RWPE2 (cell line): Measurements from ENCODE around the gene PCBP3.

Experiments
- ATAC-seq: fragments of 200-7000 bp; cut with Tn5 transposase; 3 replicates; pipeline ENCODE4 v1.9.1; 2021; ENCODE audit warnings: low read depth
- DNase-seq: peaks from one replicate; pipeline ENCODE4 v3.0.0-alpha.2; 2020; ENCODE audit warnings: low spot score
- H3K27ac ChIP-seq: fragments of 450-650 bp; 2 replicates; pipeline ENCODE4 v1.5.1; 2017; ENCODE audit warnings: mild to moderate bottlenecking; ENCODE audit not compliant: poor library complexity, severe bottlenecking
- H3K27me3 ChIP-seq: fragments of 250-450 bp; sonication (Bioruptor Pico); 2 replicates; pipeline ENCODE4 v1.5.1; 2021; ENCODE audit warnings: mild to moderate bottlenecking, moderate library complexity; ENCODE audit not compliant: insufficient read depth, poor library complexity, severe bottlenecking
- H3K36me3 ChIP-seq: fragments of 250-450 bp; sonication (Bioruptor Pico); 2 replicates; pipeline ENCODE4 v1.5.1; 2020; ENCODE audit warnings: low read depth, mild to moderate bottlenecking, moderate library complexity
- H3K4me1 ChIP-seq: fragments of 250-450 bp; sonication (Bioruptor Pico); 2 replicates; pipeline ENCODE4 v1.5.1; 2021; ENCODE audit warnings: mild to moderate bottlenecking, moderate library complexity; ENCODE audit not compliant: insufficient read depth, poor library complexity, severe bottlenecking
- H3K4me3 ChIP-seq: fragments of 250-450 bp; sonication (Bioruptor Pico); 2 replicates; pipeline ENCODE4 v1.5.1; 2021; ENCODE audit warnings: mild to moderate bottlenecking, moderate library complexity; ENCODE audit not compliant: severe bottlenecking
- H3K9me3 ChIP-seq: fragments of 250-450 bp; sonication (Bioruptor Pico); 2 replicates; pipeline ENCODE4 v1.5.1; 2021; ENCODE audit warnings: mild to moderate bottlenecking, moderate library complexity; ENCODE audit not compliant: severe bottlenecking
- CTCF ChIP-seq: fragments of 450-650 bp; IDR thresholded peaks from one replicate; pipeline ENCODE4 v1.5.1; 2017; ENCODE audit warnings: mild to moderate bottlenecking, moderate library complexity; ENCODE audit not compliant: poor library complexity, severe bottlenecking

The PCBP3 gene

GRCh38 chr21:45837936-45838335 lies 194.4 kb downstream of the PCBP3 start:
- no peaks in the 10 kb centered on the region for H3K27me3 ChIP-seq
- peaks cover 13% of the 10 kb centered on the region for H3K4me1 ChIP-seq
- no peak for ATAC-seq
- H3K9me3 ChIP-seq, result peaks cover 10% of the 10 kb centered on the region
- DNase-seq, result no peak
- H3K27ac ChIP-seq, result no peak overlapping the region
- no peaks in the 10 kb centered on the region for H3K36me3 ChIP-seq
- H3K4me3 ChIP-seq, result no peak overlapping the region
- no peak for TF ChIP-seq CTCF

DNA sequence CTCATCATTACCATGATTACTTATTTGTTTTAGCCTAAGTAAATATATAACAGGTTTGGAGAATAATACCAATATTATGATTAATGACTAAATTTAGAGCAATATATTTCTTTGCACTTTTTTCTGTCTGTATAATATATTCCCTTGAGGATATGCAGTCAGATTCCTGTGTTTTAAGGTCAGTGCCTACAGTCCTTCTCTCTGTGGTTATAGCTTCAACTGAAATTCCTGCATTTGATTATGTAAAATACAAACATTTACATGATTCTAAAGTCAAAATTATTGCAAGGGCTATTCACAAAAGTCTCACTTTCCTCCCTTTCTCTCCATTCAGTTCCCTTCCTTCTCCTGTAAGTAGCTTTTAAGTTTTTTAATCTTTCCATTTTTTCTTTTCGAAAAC lies 195.1 kb downstream of the PCBP3 start:
- H3K27ac ChIP-seq, result peak overlapping the region; percentile 63
- no peak for DNase-seq
- peaks cover 13% of the 10 kb centered on the region for H3K4me1 ChIP-seq
- H3K9me3 ChIP-seq, result peaks cover 10% of the 10 kb centered on the region
- no peak overlapping the region for H3K4me3 ChIP-seq
- no peaks in the 10 kb centered on the region for H3K36me3 ChIP-seq
- no peak for ATAC-seq
- H3K27me3 ChIP-seq, result no peaks in the 10 kb centered on the region
- TF ChIP-seq CTCF, result no peak

GRCh38 chr21:45839274-45839673 lies 195.7 kb downstream of the PCBP3 start:
- Histone ChIP-seq H3K36me3 (no peaks in the 10 kb centered on the region), H3K9me3 (peaks cover 10% of the 10 kb centered on the region), H3K4me3 (no peak overlapping the region), H3K27ac (peak overlapping the region; percentile 63), H3K4me1 (peaks cover 13% of the 10 kb centered on the region), H3K27me3 (no peaks in the 10 kb centered on the region)
- no peak for TF ChIP-seq CTCF
- DNase-seq (no peak), ATAC-seq (peak; percentile 69; the same call in 2 of the 3 replicates)

- Histone ChIP-seq H3K4me3 (no peak overlapping the region), H3K9me3 (peaks cover 10% of the 10 kb centered on the region), H3K27ac (no peak overlapping the region), H3K4me1 (peaks cover 13% of the 10 kb centered on the region), H3K27me3 (no peaks in the 10 kb centered on the region), H3K36me3 (no peaks in the 10 kb centered on the region)
- DNase-seq, result no peak
- no peak for ATAC-seq
- TF ChIP-seq CTCF, result no peak
Measured at GRCh38 chr21:45841033-45841432, 197.5 kb downstream of the PCBP3 start.

- ATAC-seq, result no peak
- Histone ChIP-seq H3K4me1 (peaks cover 13% of the 10 kb centered on the region), H3K4me3 (no peak overlapping the region), H3K36me3 (no peaks in the 10 kb centered on the region), H3K27me3 (no peaks in the 10 kb centered on the region), H3K27ac (no peak overlapping the region), H3K9me3 (peaks cover 10% of the 10 kb centered on the region)
- no peak for DNase-seq
- TF ChIP-seq CTCF, result no peak
Measured at GRCh38 chr21:45843426-45843825, 199.9 kb downstream of the PCBP3 start.
